ELF-1 (cell line): Measurements from ENCODE around the gene TSPAN5.
"Not testable (repeated sequence)": the region's sequence is repeated elsewhere in the genome, so short reads cannot be mapped to it uniquely, and the experiment has no call there.

ENCODE experiments used
- DNase-seq: peaks from one replicate; pipeline ENCODE4 v3.0.0-alpha.2; 2016; ENCODE audit warnings: low read depth, low spot score

The TSPAN5 gene

GRCh38 chr4:98461121-98461865 lies 197.1 kb downstream of the TSPAN5 start:
- DNase-seq, result not testable (repeated sequence)

- DNase-seq, result not testable (repeated sequence)
Measured at GRCh38 chr4:98457422-98457821, 201.0 kb downstream of the TSPAN5 start.

- no peak for DNase-seq
Measured at GRCh38 chr4:98452091-98452490, 206.3 kb downstream of the TSPAN5 start.

- DNase-seq, result no peak
Measured at GRCh38 chr4:98448908-98449307, 209.5 kb downstream of the TSPAN5 start.

- no peak for DNase-seq
Measured at GRCh38 chr4:98447648-98448047, 210.8 kb downstream of the TSPAN5 start.

GRCh38 chr4:98446499-98447375 lies 211.7 kb downstream of the TSPAN5 start:
- DNase-seq, result no peak

GRCh38 chr4:98444371-98444770 lies 214.0 kb downstream of the TSPAN5 start:
- DNase-seq, result no peak

GRCh38 chr4:98434816-98435215 lies 223.6 kb downstream of the TSPAN5 start:
- DNase-seq, result no peak

- DNase-seq, result no peak
Measured at GRCh38 chr4:98433691-98434090, 224.7 kb downstream of the TSPAN5 start.

- DNase-seq, result no peak
Measured at GRCh38 chr4:98430708-98431403, 227.6 kb downstream of the TSPAN5 start.

- DNase-seq, result no peak
Measured at GRCh38 chr4:98423009-98423408, 235.4 kb downstream of the TSPAN5 start.

GRCh38 chr4:98421111-98421510 lies 237.3 kb downstream of the TSPAN5 start:
- no peak for DNase-seq
